HEK293 (cell line): ENCODE results near the gene FCMR.

ENCODE experiments used
- CTCF ChIA-PET: fragments of 350-600 bp; formaldehyde crosslinking; extraction: SDS; loops from one replicate; lab custom pipeline; 2021; ENCODE audit warnings: antibody characterized with exemption; lab: Yijun Ruan, JAX
- POLR2A ChIA-PET: fragments of 300-600 bp; formaldehyde crosslinking; extraction: SDS; loops from one replicate; lab custom pipeline; 2020; ENCODE audit warnings: antibody characterized with exemption, inconsistent platforms; lab: Yijun Ruan, JAX
- H3K27ac ChIP-seq: fragments of 200-500 bp; sonication (Bioruptor generic); 2 replicates; pipeline ENCODE4 v1.5.1; 2014; ENCODE audit warnings: low read depth, low read length, control low read depth, inconsistent platforms; ENCODE audit errors: extremely low read depth
- H3K36me3 ChIP-seq, 2 experiments: fragments of 200-500 bp in 1 of 2; sonication (Bioruptor generic) in 1 of 2; 1 replicate in 1 of 2; 2 replicates in 1 of 2; pipeline ENCODE4 v1.5.1; 2014 to 2017; ENCODE audit warnings: inconsistent platforms in 2 of 2, low read length in 2 of 2; ENCODE audit not compliant: control insufficient read depth in 2 of 2, insufficient read depth in 1 of 2
- H3K4me1 ChIP-seq: fragments of 200-500 bp; sonication (Bioruptor generic); 2 replicates; pipeline ENCODE4 v1.5.1; 2014; ENCODE audit warnings: mild to moderate bottlenecking, low read length, inconsistent platforms; ENCODE audit not compliant: control insufficient read depth, insufficient read depth
- H3K4me3 ChIP-seq: 2 replicates; pipeline ENCODE4 v1.5.1; 2011; ENCODE audit warnings: low read depth, mild to moderate bottlenecking, control low read depth, low read length, moderate library complexity
- H3K9me3 ChIP-seq: fragments of 200-500 bp; sonication (Bioruptor generic); 2 replicates; pipeline ENCODE4 v1.5.1; 2014; ENCODE audit warnings: low read depth, low read length, inconsistent platforms; ENCODE audit not compliant: control insufficient read depth, insufficient read depth
- FEZF1 ChIP-seq: fragments of 450-650 bp; formaldehyde crosslinking; IDR thresholded peaks from 2 replicates; pipeline ENCODE4 v1.5.1; 2016; ENCODE audit warnings: missing biosample characterization, missing genetic modification characterization
- HOXA7 ChIP-seq: sonication (generic); formaldehyde crosslinking; IDR thresholded peaks from 2 replicates; pipeline ENCODE4 v1.8.1; 2022; ENCODE audit warnings: missing genetic modification reagents, borderline replicate concordance
- KLF16 ChIP-seq: fragments of 450-650 bp; formaldehyde crosslinking; IDR thresholded peaks from 2 replicates; pipeline ENCODE4 v1.5.1; 2017; ENCODE audit warnings: missing biosample characterization, missing genetic modification characterization
- PBX3 ChIP-seq: sonication (generic); formaldehyde crosslinking; IDR thresholded peaks from 2 replicates; pipeline ENCODE4 v1.8.1; 2022; ENCODE audit warnings: mild to moderate bottlenecking, moderate library complexity, missing genetic modification reagents
- WT1 ChIP-seq: fragments of 450-650 bp; formaldehyde crosslinking; IDR thresholded peaks from 2 replicates; pipeline ENCODE4 v1.5.1; 2016; ENCODE audit warnings: missing biosample characterization, missing genetic modification characterization
- ZBTB20 ChIP-seq: fragments of 450-650 bp; formaldehyde crosslinking; IDR thresholded peaks from 2 replicates; pipeline ENCODE4 v1.5.1; 2016; ENCODE audit warnings: missing biosample characterization, missing genetic modification characterization
- ZBTB21 ChIP-seq: fragments of 450-650 bp; formaldehyde crosslinking; IDR thresholded peaks from 2 replicates; pipeline ENCODE4 v1.5.1; 2017; ENCODE audit warnings: missing biosample characterization, missing genetic modification characterization
- ZNF10 ChIP-seq: fragments of 450-650 bp; formaldehyde crosslinking; IDR thresholded peaks from 2 replicates; pipeline ENCODE4 v1.5.1; 2017; ENCODE audit warnings: missing biosample characterization, missing genetic modification characterization
- ZNF169 ChIP-seq: fragments of 450-650 bp; formaldehyde crosslinking; IDR thresholded peaks from 2 replicates; pipeline ENCODE4 v1.5.1; 2016; ENCODE audit warnings: missing biosample characterization, missing genetic modification characterization
- ZNF184 ChIP-seq: fragments of 450-650 bp; IDR thresholded peaks from 2 replicates; pipeline ENCODE4 v1.5.1; 2018; ENCODE audit warnings: missing biosample characterization, mild to moderate bottlenecking, missing genetic modification characterization
- ZNF221 ChIP-seq: fragments of 450-650 bp; formaldehyde crosslinking; IDR thresholded peaks from 2 replicates; pipeline ENCODE4 v1.5.1; 2017; ENCODE audit warnings: missing biosample characterization, missing genetic modification characterization, borderline replicate concordance
- ZNF26 ChIP-seq: fragments of 450-650 bp; formaldehyde crosslinking; IDR thresholded peaks from 2 replicates; pipeline ENCODE4 v1.5.1; 2016; ENCODE audit warnings: missing biosample characterization, missing genetic modification characterization
- ZNF292 ChIP-seq: fragments of 450-650 bp; formaldehyde crosslinking; IDR thresholded peaks from 2 replicates; pipeline ENCODE4 v1.5.1; 2016; ENCODE audit warnings: low read depth, missing biosample characterization, missing genetic modification characterization, borderline replicate concordance
- ZNF302 ChIP-seq: fragments of 450-650 bp; formaldehyde crosslinking; IDR thresholded peaks from 2 replicates; pipeline ENCODE4 v1.5.1; 2016; ENCODE audit warnings: missing biosample characterization, missing genetic modification characterization, low read depth
- ZNF488 ChIP-seq: fragments of 450-650 bp; formaldehyde crosslinking; IDR thresholded peaks from 2 replicates; pipeline ENCODE4 v1.5.1; 2016; ENCODE audit warnings: missing biosample characterization, missing genetic modification characterization
- ZNF670 ChIP-seq: fragments of 450-650 bp; formaldehyde crosslinking; IDR thresholded peaks from 2 replicates; pipeline ENCODE4 v1.5.1; 2016; ENCODE audit warnings: missing biosample characterization, missing genetic modification characterization, low read depth
- ZNF791 ChIP-seq: fragments of 450-650 bp; formaldehyde crosslinking; IDR thresholded peaks from 2 replicates; pipeline ENCODE4 v1.5.1; 2016; ENCODE audit warnings: missing biosample characterization, missing genetic modification characterization
- ZNF830 ChIP-seq: fragments of 450-650 bp; IDR thresholded peaks from 2 replicates; pipeline ENCODE4 v1.5.0; 2018; ENCODE audit warnings: missing biosample characterization, missing genetic modification characterization, low read depth, mild to moderate bottlenecking, moderate library complexity
- ZSCAN5A ChIP-seq: fragments of 450-650 bp; formaldehyde crosslinking; IDR thresholded peaks from 2 replicates; pipeline ENCODE4 v1.5.1; 2016; ENCODE audit warnings: missing biosample characterization, missing genetic modification characterization

The FCMR gene

GRCh38 chr1:206916000-206916709 is 5.6 kb downstream of the FCMR start:
- no peaks in the 10 kb centered on the region for H3K4me1 ChIP-seq
- H3K27ac ChIP-seq: no peak overlapping the region
- ChIA-PET CTCF (interaction anchor here (0.5 to 2.3 kb wide), 9 partner anchors 19 to 282 kb away, joined by 3 to 12 read pairs (median 4); partner anchors contain the start of gene IL20), POLR2A (no interaction called here)
- TF ChIP-seq FEZF1 (tag by site-specific recombination) (no peak), ZBTB20 (tag by site-specific recombination) (no peak), KLF16 (no peak), ZNF292 (no peak), ZNF169 (tag by site-specific recombination) (no peak), PBX3 (CRISPR knock-in tag) (no peak), ZNF302 (tag by site-specific recombination) (no peak), ZNF670 (tag by site-specific recombination) (no peak), ZNF10 (tag by site-specific recombination) (no peak), ZNF184 (tag by site-specific recombination) (no peak), ZBTB21 (tag by site-specific recombination) (no peak), ZNF26 (tag by site-specific recombination) (no peak), ZNF221 (no peak)
- H3K4me3 ChIP-seq: no peak overlapping the region
- no peaks in the 10 kb centered on the region for H3K9me3 ChIP-seq
- no peaks in the 10 kb centered on the region for H3K36me3 ChIP-seq

GRCh38 chr1:206915030-206915735 is 6.6 kb downstream of the FCMR start:
- no peak overlapping the region for H3K4me3 ChIP-seq
- POLR2A ChIA-PET: no interaction called here
- TF ChIP-seq ZNF830 (tag by site-specific recombination) (no peak), ZNF488 (tag by site-specific recombination) (no peak), ZNF791 (no peak), WT1 (no peak), ZSCAN5A (tag by site-specific recombination) (no peak), ZBTB20 (tag by site-specific recombination) (no peak), HOXA7 (CRISPR knock-in tag) (no peak)
- no peaks in the 10 kb centered on the region for H3K9me3 ChIP-seq
- CTCF ChIA-PET: interaction anchor here (0.6 to 4.3 kb wide), 9 partner anchors 50 to 190 kb away, joined by 3 to 73 read pairs (median 5); partner anchors contain the start of gene IL20
- H3K4me1 ChIP-seq: no peaks in the 10 kb centered on the region
- no peak overlapping the region for H3K27ac ChIP-seq
- H3K36me3 ChIP-seq: no peaks in the 10 kb centered on the region
